ENCODE data around the gene NABP1. TPM values are rescaled to one million over a fixed set of nuclear protein-coding genes. Genes with fewer than 3 reads are reported as not detected.

The NABP1 gene
- total RNA-seq, 1 donor from 2014 or later, result 13.5 TPM

- Mint-ChIP-seq H3K27me3 (ENCODE audit: low read depth) (no peaks in the 10 kb centered on the region), H3K4me1 (no peaks in the 10 kb centered on the region), H3K9me3 (no peaks in the 10 kb centered on the region), H3K36me3 (no peaks in the 10 kb centered on the region), H3K27ac (no peak overlapping the region), H3K4me3 (no peak overlapping the region)
- TF ChIP-seq CTCF (IDR thresholded peaks at IDR 0.05; ENCODE audit: unreplicated experiment), result no peak
- DNase-seq (ENCODE audit: low spot score in 2 of 2, unreplicated experiment in 2 of 2), result no peak
Measured at GRCh38 chr2:191670076-191670475, 7.9 kb upstream of the NABP1 start.

GRCh38 chr2:191670787-191671186 is 7.1 kb upstream of the NABP1 start:
- peaks cover 1% of the 10 kb centered on the region for H3K4me1 Mint-ChIP-seq
- H3K27me3 Mint-ChIP-seq (ENCODE audit: low read depth), result no peaks in the 10 kb centered on the region
- no peaks in the 10 kb centered on the region for H3K9me3 Mint-ChIP-seq
- H3K27ac Mint-ChIP-seq, result no peak overlapping the region
- H3K36me3 Mint-ChIP-seq, result no peaks in the 10 kb centered on the region
- no peak for DNase-seq (ENCODE audit: low spot score in 2 of 2, unreplicated experiment in 2 of 2)
- H3K4me3 Mint-ChIP-seq, result no peak overlapping the region
- no peak for TF ChIP-seq CTCF (IDR thresholded peaks at IDR 0.05; ENCODE audit: unreplicated experiment)

- Mint-ChIP-seq H3K27ac (peak overlapping the region; percentile 100), H3K4me3 (peak overlapping the region; percentile 95)
Measured at GRCh38 chr2:191675807-191676721, 1.9 kb upstream of the NABP1 start.

GRCh38 chr2:191676790-191677645 is 918 bp upstream of the NABP1 start:
- peaks cover 19% of the 10 kb centered on the region for H3K4me1 Mint-ChIP-seq
- TF ChIP-seq CTCF (IDR thresholded peaks at IDR 0.05; ENCODE audit: unreplicated experiment), result no peak
- no peak for DNase-seq (ENCODE audit: low spot score in 2 of 2, unreplicated experiment in 2 of 2)
- no peaks in the 10 kb centered on the region for H3K9me3 Mint-ChIP-seq
- H3K27me3 Mint-ChIP-seq (ENCODE audit: low read depth), result no peaks in the 10 kb centered on the region
- peak overlapping the region; percentile 100 for H3K27ac Mint-ChIP-seq
- H3K36me3 Mint-ChIP-seq, result no peaks in the 10 kb centered on the region
- peak overlapping the region; percentile 95 for H3K4me3 Mint-ChIP-seq

More at GRCh38 chr2:191675807-191676721, 1.9 kb upstream of the NABP1 start:
- DNase-seq (ENCODE audit: low spot score in 2 of 2, unreplicated experiment in 2 of 2), result no peak
- H3K9me3 Mint-ChIP-seq, result no peaks in the 10 kb centered on the region
- no peak for TF ChIP-seq CTCF (IDR thresholded peaks at IDR 0.05; ENCODE audit: unreplicated experiment)
- H3K4me1 Mint-ChIP-seq, result peaks cover 19% of the 10 kb centered on the region
- H3K27me3 Mint-ChIP-seq (ENCODE audit: low read depth), result no peaks in the 10 kb centered on the region
- no peaks in the 10 kb centered on the region for H3K36me3 Mint-ChIP-seq

- TF ChIP-seq CTCF (IDR thresholded peaks at IDR 0.05; ENCODE audit: unreplicated experiment), result no peak
- H3K36me3 Mint-ChIP-seq, result peaks cover 5% of the 10 kb centered on the region
- peak overlapping the region; percentile 95 for H3K4me3 Mint-ChIP-seq
- no peaks in the 10 kb centered on the region for H3K27me3 Mint-ChIP-seq (ENCODE audit: low read depth)
- peaks cover 19% of the 10 kb centered on the region for H3K4me1 Mint-ChIP-seq
- peak overlapping the region; percentile 97 for H3K27ac Mint-ChIP-seq
- DNase-seq (ENCODE audit: low spot score in 2 of 2, unreplicated experiment in 2 of 2), result peak in 1 of 2 experiments; percentile 51
- no peaks in the 10 kb centered on the region for H3K9me3 Mint-ChIP-seq
Measured at GRCh38 chr2:191678437-191679100, 633 bp downstream of the NABP1 start.
